Posterior cingulate gyrus (tissue), 11 donors: Measurements from ENCODE around the gene RARS1.
"Not testable (repeated sequence)": the region's sequence is repeated elsewhere in the genome, so short reads cannot be mapped to it uniquely, and the experiment has no call there.

Source experiments
- DNase-seq, 10 donors: peaks; one replicate each; pipeline versions ENCODE4 v3.0.0 to v3.0.0-alpha.2; 2020 to 2021; ENCODE audit warnings: mixed read lengths in 3 of 10
- intact Hi-C: fragments of 100-400 bp; cut with DNase I; formaldehyde crosslinking; loops from one replicate; pipeline ENCODE4 v1.15.1; 2023

The RARS1 gene

DNA sequence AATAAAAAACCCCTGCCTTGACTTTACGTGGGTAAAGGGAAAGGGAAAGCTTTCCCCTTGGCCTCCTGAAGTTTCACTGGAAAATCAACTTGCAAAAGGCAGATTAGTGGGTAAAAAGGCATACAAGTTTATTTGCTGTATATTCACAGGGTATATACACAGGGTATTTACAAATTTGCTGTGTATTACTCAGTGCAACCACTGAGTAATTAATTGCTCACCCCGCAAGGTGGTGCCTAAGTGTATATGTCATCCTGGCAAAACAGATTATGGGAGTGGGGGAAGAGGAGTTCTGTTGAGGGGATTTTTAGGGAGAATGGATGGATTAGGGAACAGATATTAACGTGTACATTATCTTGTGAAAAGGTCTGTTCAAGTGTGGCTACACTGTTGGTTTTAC lies 7.1 kb upstream of the RARS1 start:
- no peak for DNase-seq
- intact Hi-C loops: no loop called here

DNA sequence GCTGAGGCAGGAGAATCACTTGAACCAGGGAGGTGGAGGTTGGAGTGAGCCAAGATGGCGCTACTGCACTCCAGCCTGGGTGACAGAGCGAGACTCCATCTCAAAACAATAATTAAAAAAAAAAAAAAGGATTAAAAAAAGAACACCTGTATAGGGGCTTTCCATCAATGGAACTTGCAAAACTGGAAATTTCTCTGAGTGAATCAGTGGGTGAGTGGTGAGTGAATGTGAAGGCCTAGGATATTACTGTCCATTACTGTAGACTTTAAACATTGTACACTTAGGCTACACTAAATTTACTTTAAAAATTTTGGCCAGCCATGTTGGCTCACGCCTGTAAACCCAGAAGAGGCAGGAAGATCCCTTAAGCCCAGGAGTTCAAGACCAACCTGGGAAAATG lies 5.7 kb upstream of the RARS1 start:
- intact Hi-C loops: no loop called here
- no peak for DNase-seq

DNA sequence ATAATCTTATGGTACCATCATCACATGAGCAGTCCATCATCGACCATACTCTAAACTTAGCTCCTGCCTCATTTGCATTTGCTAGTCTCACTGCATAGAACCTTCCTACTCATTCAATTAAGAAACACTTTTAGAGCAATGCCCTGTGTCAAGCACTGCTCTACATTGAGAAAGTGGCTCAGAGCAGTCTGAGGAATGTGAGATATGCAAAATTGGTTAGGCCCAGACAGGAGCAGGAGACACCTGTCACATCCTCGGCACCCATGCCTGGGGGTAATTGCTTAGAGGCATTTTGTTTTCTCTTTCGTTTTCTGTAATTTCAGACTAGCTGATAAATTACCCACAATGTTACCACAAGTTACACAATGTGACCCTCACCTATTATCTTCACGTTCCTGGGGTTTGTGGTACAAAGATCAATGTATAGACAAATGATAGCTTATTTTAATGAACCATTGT lies 4.9 kb upstream of the RARS1 start:
- no peak for DNase-seq
- intact Hi-C loops: no loop called here

DNA sequence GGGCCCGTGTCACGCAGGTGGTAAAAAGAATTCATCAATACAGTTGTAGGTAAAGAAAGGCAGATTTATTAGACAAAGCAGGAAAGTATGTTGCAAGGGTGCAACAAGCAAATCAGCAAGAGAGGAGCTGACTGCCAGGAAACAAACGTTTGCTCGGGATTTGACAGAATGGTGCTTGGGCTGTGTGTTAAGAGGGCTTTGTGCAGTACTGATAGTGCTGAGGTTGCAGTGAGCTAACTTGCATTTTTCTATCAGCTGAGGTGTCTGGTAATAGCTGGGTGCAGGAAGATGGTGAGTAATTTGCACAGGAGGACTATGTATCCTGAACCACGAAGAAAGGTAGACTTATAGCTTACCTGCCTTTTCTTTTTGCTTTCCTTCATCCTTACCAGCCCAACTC lies 3.9 kb upstream of the RARS1 start:
- intact Hi-C loops: no loop called here
- DNase-seq: no peak

DNA sequence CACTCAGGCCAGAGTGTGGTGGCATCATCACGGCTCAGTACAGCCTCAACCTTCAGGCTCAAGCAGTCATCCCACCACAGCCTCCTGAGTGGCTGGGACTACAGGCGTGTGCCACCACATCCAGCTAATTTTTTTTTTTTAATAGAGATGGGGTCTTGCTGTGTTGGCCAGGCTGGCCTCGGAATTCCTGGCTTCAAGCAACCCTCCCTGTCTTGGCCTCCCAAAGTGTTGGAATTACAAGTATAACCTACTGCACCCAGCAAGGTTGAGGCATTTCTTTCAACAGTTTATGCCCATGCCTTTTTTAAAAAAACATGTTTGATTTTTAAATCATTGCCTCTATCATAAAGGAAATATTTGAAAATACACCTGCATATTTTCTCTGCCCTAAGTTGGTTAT lies 2.8 kb downstream of the RARS1 start:
- intact Hi-C loops: loop anchor here (5.0 kb wide), 1 partner anchor 222 kb away; no protein-coding TSS in a partner anchor
- no peak for DNase-seq

DNA sequence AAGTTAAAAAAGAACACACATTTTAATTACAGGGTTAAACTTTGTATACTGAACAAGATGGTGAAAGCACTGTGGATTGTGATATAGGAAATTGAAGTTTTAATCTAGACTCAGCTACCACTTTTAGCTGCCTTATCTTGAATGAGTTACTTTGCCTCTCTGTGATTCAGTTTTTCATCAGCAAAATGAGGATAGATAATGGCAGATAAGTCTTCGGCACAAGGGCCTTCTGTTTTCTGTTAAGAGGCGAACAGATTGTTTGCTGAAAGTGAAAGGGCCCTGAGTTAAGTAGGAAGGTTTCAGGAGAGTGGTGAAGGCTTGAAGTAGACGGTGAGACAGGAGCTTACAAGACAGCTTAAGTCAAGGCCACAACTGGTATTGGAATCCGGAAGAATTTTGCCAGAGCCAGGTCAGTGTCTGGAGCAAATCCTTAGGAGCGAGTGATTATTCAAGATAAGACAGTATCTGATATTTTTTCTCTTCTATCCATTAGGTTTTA lies 7.8 kb downstream of the RARS1 start:
- DNase-seq: no peak
- intact Hi-C loops: no loop called here

DNA sequence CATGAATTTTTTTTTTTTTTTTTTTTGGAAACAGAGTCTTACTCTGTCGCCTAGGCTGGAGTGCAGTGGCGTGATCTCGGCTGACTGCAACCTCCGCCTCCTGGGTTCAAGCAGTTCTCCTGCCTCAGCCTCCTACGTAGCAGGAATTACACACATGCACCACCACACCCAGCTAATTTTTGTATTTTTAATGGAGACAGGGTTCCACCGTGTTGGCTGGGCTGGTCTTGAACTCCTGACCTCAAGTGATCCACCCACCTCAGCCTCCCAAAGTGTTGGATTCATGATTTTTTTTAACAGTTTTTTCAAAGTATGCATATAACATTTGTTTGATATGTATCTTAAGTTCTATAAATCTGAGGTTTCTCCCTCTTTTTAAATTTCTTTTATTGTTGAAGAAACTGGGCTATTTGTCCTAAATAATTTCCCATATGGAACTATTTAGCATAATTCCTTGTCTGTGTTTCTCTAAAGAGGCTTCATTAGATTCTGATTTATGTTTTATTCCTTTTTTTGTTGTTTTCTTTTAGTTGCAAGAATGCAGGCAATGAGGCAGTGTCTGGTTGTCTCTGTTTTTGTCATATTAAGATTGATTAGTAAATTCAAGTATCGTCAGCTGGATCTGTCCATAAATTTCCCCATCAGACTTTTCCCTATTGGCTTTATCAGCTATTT lies 16.4 kb downstream of the RARS1 start:
- intact Hi-C loops: no loop called here
- DNase-seq: no peak

DNA sequence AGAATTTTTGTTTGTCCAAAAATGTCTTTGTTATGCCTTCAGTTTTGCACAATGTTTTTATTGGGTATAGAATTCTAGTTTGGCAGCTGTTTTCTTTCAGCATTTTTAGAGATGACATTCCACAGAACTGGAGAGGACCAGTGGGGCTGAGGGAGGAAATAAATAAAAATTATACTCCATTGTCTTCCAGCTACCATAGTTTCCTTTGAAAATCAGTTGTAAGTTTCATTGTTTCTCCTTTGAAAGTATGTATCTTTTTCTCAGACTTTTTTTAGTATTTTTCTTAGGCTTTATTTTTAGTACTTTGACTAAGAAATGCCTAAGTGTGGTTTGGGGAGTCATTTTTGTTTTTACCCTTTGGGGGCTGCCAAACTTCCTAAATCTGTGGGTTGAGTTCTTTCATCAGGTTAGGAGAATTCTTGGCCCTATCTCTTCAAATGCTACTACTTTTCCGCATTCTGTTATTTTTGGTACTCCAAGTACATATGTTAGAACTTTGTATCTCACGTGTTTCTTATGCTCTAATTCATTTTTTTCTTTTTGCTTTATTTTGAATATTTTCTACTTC lies 27.7 kb downstream of the RARS1 start:
- intact Hi-C loops: no loop called here
- DNase-seq: no peak

DNA sequence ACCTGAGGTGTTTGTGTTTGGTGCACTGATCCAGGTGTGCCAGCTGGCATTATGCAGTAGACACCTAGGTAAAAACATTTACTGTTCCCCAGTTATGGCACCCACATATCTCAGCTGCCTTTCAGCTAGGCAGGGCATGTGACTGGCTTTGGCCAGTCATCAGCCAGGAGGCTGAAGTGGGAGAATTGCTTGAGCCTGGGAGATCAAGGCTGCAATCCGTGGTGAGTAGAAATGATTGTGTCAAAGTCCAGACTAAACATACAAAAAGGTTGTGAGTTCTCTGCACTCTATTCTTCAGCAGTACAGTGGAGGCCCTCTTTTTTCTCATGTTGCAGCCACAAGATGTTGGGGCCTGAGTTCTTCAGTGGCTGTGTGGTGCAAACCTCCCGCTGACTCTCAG lies 39.6 kb downstream of the RARS1 start:
- intact Hi-C loops: no loop called here
- DNase-seq: no peak

DNA sequence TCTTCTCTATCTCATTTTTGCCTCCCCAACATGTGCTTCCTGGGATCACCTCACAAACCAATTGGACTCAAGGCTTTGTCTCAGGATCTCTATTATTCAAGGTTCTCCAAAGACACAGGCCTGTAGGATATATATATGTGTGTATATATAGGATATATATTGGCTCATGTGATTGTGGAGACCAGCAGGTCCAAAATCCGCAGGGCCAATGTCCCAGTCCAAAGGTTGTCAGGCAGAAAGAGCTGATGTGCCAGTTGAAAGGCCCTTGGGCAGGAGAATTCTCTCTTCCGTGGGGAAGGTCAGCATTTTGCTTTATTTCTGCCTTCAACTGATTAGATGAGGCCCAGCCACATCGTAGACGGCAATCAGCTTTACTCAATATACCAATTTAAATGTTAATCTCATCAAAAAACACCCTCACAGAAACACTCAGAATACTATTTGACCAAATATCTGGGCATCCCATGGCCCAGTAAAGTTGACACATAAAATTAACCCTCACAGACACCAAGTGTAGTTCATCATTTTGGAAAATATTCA lies 41.6 kb downstream of the RARS1 start:
- intact Hi-C loops: no loop called here
- no peak for DNase-seq

DNA sequence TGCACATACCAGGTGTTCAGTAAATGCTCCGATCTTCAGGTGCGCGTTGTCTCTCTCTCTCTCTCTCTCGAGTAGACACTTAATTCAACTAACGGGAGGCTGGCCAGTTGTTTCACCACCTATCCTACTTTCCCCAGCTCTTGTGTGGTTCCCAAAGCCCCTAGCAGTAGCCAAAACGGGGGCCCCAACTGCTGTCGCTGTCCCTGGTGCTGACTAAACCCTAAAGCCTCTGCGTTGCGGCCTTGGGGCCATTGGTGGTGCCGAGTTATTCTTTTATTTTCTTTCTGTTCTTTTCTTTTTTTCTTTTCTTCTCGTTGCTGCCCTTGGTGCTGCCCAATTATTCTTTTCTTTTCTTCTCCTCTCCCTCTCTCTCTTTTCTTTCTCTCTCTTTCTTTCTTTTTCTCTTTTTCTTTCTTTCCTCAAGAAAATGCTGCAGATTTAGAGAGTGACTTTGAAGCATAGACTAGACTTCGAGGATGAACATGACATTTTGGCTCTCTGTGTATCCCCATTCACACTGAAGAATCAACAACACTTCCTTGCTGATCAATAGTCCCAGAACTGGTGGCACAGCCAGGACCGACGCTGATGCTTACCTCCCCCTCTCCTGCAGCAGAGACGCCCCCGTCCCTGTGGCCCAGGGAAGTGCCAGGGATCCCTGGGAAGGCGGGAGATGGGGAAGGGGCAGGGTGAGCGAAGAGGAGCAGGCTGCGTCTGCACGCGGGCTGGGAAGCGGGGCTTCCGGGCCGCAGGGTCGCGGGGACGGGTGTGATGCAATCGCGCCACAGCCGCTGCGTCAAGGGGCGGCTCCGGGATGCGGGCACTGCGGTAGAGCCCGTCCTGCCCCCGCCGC lies 42.5 kb downstream of the RARS1 start, which contains the start of gene FBLL1:
TSS of gene FBLL1 (plus strand) at position 785 of the 853 bp plus-strand sequence. CDS start 200 bp downstream, outside the sequence.
- peak; percentile 19 to 96 (median 70) for DNase-seq
- intact Hi-C loops: no loop called here

DNA sequence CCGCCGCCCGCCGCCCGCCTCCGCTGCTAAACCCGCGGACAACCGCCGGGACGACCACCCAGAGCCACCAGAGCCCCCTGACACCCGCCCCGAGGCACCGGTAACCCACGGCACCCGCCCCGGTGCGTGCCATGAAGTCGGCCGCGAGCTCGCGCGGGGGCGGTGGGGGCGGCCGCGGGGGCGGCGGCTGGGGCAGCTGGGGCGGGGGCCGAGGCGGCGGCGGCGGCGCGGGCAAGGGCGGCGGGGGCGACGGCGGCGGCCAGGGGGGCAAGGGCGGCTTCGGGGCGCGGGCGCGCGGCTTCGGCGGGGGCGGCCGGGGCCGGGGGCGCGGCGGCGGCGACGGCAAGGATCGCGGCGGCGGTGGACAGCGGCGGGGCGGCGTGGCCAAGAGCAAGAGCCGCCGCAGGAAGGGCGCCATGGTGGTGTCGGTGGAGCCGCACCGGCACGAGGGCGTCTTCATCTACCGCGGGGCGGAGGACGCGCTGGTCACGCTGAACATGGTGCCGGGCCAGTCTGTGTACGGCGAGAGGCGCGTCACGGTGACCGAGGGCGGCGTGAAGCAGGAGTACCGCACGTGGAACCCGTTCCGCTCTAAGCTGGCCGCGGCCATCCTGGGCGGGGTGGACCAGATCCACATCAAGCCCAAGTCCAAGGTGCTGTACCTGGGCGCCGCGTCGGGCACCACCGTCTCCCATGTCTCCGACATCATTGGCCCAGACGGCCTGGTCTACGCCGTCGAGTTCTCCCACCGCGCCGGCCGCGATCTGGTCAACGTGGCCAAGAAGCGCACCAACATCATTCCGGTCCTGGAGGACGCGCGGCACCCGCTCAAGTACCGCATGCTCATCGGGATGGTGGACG lies 43.3 kb downstream of the RARS1 start:
- peak in 7 of 10 donors; percentile 15 to 90 (median 39) for DNase-seq
- intact Hi-C loops: no loop called here

DNA sequence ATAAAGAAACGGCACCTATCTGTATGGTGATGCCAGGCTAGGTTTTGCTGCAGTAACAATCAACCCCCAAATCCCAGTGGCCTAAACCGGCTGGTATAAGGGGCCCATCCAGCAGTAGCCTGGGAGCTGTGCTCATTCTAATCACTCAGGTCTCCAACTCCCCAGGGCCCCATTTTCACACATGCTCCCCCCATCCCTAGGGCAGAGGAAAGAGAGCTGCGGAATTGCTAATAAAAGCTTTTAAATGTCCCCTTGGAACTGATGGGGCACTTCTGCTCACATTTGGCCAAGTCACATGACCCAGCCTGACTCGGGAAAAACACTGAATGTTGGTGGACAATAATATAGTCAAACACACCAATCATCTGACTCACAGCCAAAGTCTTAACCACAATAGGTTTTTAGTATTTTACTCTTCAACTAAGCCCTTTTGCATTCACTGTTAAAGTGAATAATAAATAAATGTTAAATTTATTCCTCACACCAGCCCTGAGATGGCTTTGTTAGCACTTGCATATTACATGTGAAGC lies 44.4 kb downstream of the RARS1 start:
- no peak for DNase-seq
- intact Hi-C loops: no loop called here

DNA sequence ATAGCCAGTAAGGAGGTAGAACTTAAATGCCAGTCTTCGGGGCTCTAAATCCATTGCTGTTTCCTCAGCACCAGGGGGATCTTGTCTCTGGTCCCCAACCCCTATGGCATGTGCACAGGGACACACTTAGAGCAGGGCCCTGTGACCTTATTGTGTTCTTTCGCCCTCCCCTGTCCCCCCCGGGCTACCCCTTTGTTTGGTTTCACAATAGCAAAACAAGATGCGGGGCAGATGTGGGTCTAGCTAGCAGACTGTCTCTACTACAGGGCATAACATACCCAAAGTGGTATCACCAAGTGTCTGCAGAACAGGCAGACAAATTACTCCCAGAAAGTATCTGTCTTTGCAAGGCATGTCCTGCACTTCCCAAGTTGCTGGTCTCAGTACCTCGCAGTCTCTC lies 44.9 kb downstream of the RARS1 start:
- no peak for DNase-seq
- intact Hi-C loops: no loop called here

DNA sequence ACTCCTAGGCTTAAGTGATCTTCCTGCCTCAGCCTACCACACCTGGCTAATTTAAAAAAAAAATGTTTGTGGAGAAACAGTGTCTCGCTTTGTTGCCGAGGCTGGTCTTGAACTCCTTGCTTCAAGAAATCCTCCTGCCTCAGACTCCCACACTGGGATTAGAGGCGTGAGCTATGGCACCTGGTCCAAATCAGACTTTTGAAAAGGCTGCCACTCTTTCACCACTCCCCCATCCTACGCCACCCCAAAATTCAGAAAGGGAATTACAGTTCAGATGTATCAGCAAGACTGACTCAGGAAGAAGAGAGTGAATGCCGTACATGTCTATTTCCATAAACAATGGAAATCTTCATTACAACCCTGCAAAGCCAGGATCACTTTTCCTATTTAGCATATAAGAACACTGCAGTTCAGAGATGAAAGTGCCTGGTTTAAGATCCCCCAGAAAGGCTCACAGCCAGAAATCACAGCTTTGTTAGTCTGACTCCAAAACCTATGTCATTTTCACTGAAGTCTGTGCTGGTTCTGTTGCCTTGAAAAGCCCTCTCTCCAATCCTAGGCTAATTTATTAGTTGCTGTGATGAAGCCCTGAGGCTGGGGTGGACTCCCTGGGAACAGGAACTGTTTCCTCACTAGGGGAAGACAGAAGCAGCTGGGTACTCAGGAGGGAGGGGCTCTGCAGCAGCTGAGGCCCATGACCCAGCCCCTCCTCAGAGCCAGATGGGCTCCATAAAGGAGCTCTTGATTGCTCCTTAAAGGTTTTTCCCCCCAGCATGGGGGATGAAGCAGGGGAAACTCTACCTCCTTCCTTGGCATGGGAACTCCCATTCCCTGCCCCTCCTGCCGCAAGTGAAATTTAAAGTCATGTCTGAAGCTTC lies 46.0 kb downstream of the RARS1 start:
- DNase-seq: no peak
- intact Hi-C loops: no loop called here

DNA sequence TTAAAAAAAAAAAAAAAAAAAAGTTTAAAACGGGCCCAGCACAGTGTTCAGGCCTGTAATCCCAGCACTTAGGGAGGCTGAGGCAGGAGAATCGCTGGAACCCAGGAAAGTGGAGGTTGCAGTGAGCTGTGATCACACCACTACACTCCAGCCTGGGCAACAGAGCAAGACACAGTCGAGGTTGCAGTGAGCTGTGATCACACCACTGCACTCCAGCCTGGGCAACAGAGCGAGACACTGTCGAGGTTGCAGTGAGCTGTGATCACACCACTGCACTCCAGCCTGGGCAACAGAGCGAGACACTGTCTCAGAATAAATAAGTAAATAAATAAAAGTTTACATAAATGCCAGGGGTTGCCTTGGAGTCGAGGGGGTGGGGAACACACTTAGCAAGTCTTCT lies 48.1 kb downstream of the RARS1 start:
- DNase-seq, intact Hi-C loops: not testable (repeated sequence)

DNA sequence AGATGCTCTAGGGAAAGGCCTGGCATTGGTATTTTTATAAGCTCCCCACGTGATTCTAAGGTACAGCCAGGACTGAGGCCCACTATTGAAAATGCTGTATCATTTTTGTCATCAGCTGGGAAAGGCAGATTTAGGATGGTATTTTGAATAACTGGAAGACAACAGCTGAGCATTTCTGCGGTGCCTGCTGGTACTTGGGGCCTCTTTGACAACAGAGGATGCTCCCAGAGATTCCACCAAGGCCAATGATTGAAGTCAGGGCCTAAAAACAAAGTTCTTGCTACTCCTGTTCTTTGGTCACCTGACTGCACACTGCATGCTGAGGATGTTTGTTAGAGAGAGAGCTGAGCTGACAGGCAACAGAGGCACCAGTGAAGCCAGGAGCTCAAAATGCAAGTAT lies 50.9 kb downstream of the RARS1 start:
- DNase-seq: no peak
- intact Hi-C loops: no loop called here

DNA sequence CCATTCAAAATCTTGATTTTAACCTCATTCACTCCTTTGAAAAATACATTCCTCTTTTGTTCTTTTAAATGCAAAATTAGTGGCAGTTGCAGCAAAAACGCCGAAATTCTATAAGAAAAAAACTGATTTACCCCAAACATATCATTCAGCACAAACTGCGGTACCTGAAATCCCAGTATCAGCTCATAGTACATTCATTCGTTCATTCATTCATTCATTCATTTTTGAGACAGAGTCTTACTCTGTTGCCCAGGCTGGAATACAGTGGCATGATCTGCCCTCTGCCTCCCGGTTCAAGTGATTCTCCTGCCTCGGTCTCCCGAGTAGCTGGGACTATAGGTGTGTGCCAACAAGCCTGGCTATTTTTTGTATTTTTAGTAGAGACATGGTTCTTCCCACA lies 63.3 kb downstream of the RARS1 start:
- intact Hi-C loops: no loop called here

DNA sequence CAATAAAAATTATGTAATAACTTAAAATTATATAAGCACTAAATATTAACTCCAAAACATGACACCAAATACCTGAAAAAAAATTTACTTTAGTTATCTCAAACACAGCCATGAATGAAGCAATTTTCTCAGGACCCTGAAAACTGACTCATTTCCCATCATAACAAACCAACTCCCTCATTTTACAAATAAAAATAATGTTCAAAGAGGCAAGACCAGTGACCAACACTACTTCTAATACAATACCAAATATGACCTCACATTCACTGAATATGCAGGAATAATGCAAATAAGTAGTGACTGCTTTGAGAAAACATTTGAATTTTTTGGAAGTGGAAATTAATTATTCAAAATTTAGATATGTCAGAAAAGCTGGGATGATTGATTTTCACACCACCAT lies 64.4 kb downstream of the RARS1 start:
- intact Hi-C loops: no loop called here

More for the DNA sequence above, 63.3 kb downstream of the RARS1 start:
- no peak for DNase-seq

More for the DNA sequence above, 64.4 kb downstream of the RARS1 start:
- no peak for DNase-seq
